ENCODE results near the gene RPN1.
"Not testable (repeated sequence)": the region's sequence is repeated elsewhere in the genome, so short reads cannot be mapped to it uniquely, and the experiment has no call there.

Gene RPN1

GRCh38 chr3:128590948-128591347 is 59.7 kb downstream of the RPN1 start:
- H3K9me3 ChIP-seq (ENCODE audit: control extremely low read depth in 1 of 5, control insufficient read depth in 4 of 5, insufficient read depth in 2 of 5, low read depth in 1 of 5, low read length in 4 of 5) = peaks cover 0 to 4% (median 0%) of the 10 kb centered on the region in 5 experiments
- H3K27ac ChIP-seq (ENCODE audit: insufficient read depth in 1 of 2, low read depth in 1 of 2, low read length in 2 of 2, poor library complexity in 1 of 2, severe bottlenecking in 2 of 2) = peak overlapping the region in 1 of 2 experiments; percentile 11
- POLR2A ChIA-PET = no interaction called here
- DNase-seq = no peak
- CTCF ChIA-PET = interaction anchor here (14.3 kb wide), 1 partner anchor 11 kb away, joined by 271 read pairs; no protein-coding TSS in a partner anchor
- H3K4me3 ChIP-seq (ENCODE audit: control insufficient read depth in 1 of 7, extremely low read depth in 1 of 7, insufficient read depth in 4 of 7, low read depth in 2 of 7, low read length in 6 of 7) = no peak overlapping the region
- H3K27me3 ChIP-seq (replicated peaks in 2 of 5; ENCODE audit: control insufficient read depth in 4 of 5, insufficient read depth in 5 of 5, low read length in 4 of 5) = no peaks in the 10 kb centered on the region
- H3K4me1 ChIP-seq (ENCODE audit: control extremely low read depth in 1 of 4, control insufficient read depth in 4 of 4, insufficient read depth in 4 of 4, low read length in 3 of 4) = peaks cover 17 to 67% (median 59%) of the 10 kb centered on the region in 4 experiments
- no peaks in the 10 kb centered on the region for H3K36me3 ChIP-seq (ENCODE audit: control insufficient read depth in 4 of 4, insufficient read depth in 4 of 4, low read length in 3 of 4)
- WGBS (ENCODE audit: insufficient coverage) = 96% methylated on average over 8 of the region's 8 CpGs

- CTCF ChIA-PET = interaction anchor here (1.3 to 14.3 kb wide), 3 partner anchors 12 to 91 kb away, joined by 3 to 271 read pairs (median 8); no protein-coding TSS in a partner anchor
- H3K27me3 ChIP-seq (replicated peaks in 2 of 5; ENCODE audit: control insufficient read depth in 4 of 5, insufficient read depth in 5 of 5, low read length in 4 of 5); POLR2A ChIA-PET; H3K4me3 ChIP-seq (ENCODE audit: control insufficient read depth in 1 of 7, extremely low read depth in 1 of 7, insufficient read depth in 4 of 7, low read depth in 2 of 7, low read length in 6 of 7); H3K27ac ChIP-seq (ENCODE audit: insufficient read depth in 1 of 2, low read depth in 1 of 2, low read length in 2 of 2, poor library complexity in 1 of 2, severe bottlenecking in 2 of 2); DNase-seq; H3K36me3 ChIP-seq (ENCODE audit: control insufficient read depth in 4 of 4, insufficient read depth in 4 of 4, low read length in 3 of 4); H3K9me3 ChIP-seq (ENCODE audit: control extremely low read depth in 1 of 5, control insufficient read depth in 4 of 5, insufficient read depth in 2 of 5, low read depth in 1 of 5, low read length in 4 of 5): not testable (repeated sequence)
- no CpG with 5 or more reads among the region's 1 CpG for WGBS (ENCODE audit: insufficient coverage)
- H3K4me1 ChIP-seq (ENCODE audit: control extremely low read depth in 1 of 4, control insufficient read depth in 4 of 4, insufficient read depth in 4 of 4, low read length in 3 of 4) = peaks cover 16 to 70% (median 54%) of the 10 kb centered on the region in 4 experiments
Observed at GRCh38 chr3:128589985-128590384, 60.6 kb downstream of the RPN1 start.

- no peaks in the 10 kb centered on the region for H3K27me3 ChIP-seq (replicated peaks in 2 of 5; ENCODE audit: control insufficient read depth in 4 of 5, insufficient read depth in 5 of 5, low read length in 4 of 5)
Observed at GRCh38 chr3:128588147-128588546, 62.5 kb downstream of the RPN1 start.

GRCh38 chr3:128587391-128587790 is 63.2 kb downstream of the RPN1 start:
- no peaks in the 10 kb centered on the region for H3K36me3 ChIP-seq (ENCODE audit: control insufficient read depth in 4 of 4, insufficient read depth in 4 of 4, low read length in 3 of 4)
- no peak overlapping the region for H3K27ac ChIP-seq (ENCODE audit: insufficient read depth in 1 of 2, low read depth in 1 of 2, low read length in 2 of 2, poor library complexity in 1 of 2, severe bottlenecking in 2 of 2)
- H3K27me3 ChIP-seq (replicated peaks in 2 of 5; ENCODE audit: control insufficient read depth in 4 of 5, insufficient read depth in 5 of 5, low read length in 4 of 5) = no peaks in the 10 kb centered on the region
- peaks cover 6 to 55% (median 34%) of the 10 kb centered on the region in 4 experiments for H3K4me1 ChIP-seq (ENCODE audit: control extremely low read depth in 1 of 4, control insufficient read depth in 4 of 4, insufficient read depth in 4 of 4, low read length in 3 of 4)
- no peak for DNase-seq
- POLR2A ChIA-PET = interaction anchor here (0.7 kb wide), 1 partner anchor 91 kb away, joined by 3 read pairs; no protein-coding TSS in a partner anchor
- WGBS (ENCODE audit: insufficient coverage) = 100% methylated on average over 2 of the region's 3 CpGs
- peaks cover 0 to 4% (median 0%) of the 10 kb centered on the region in 5 experiments for H3K9me3 ChIP-seq (ENCODE audit: control extremely low read depth in 1 of 5, control insufficient read depth in 4 of 5, insufficient read depth in 2 of 5, low read depth in 1 of 5, low read length in 4 of 5)
- CTCF ChIA-PET = interaction anchor here (0.7 to 14.3 kb wide), 6 partner anchors 14 to 159 kb away, joined by 3 to 271 read pairs (median 5); no protein-coding TSS in a partner anchor
- no peak overlapping the region for H3K4me3 ChIP-seq (ENCODE audit: control insufficient read depth in 1 of 7, extremely low read depth in 1 of 7, insufficient read depth in 4 of 7, low read depth in 2 of 7, low read length in 6 of 7)

More at GRCh38 chr3:128588147-128588546, 62.5 kb downstream of the RPN1 start:
- peak; percentile 29 to 78 (median 71) for DNase-seq
- Histone ChIP-seq H3K4me1 (ENCODE audit: control extremely low read depth in 1 of 4, control insufficient read depth in 4 of 4, insufficient read depth in 4 of 4, low read length in 3 of 4) (peaks cover 10 to 62% (median 41%) of the 10 kb centered on the region in 4 experiments), H3K4me3 (ENCODE audit: control insufficient read depth in 1 of 7, extremely low read depth in 1 of 7, insufficient read depth in 4 of 7, low read depth in 2 of 7, low read length in 6 of 7) (no peak overlapping the region), H3K9me3 (ENCODE audit: control extremely low read depth in 1 of 5, control insufficient read depth in 4 of 5, insufficient read depth in 2 of 5, low read depth in 1 of 5, low read length in 4 of 5) (peaks cover 0 to 4% (median 0%) of the 10 kb centered on the region in 5 experiments), H3K27ac (ENCODE audit: insufficient read depth in 1 of 2, low read depth in 1 of 2, low read length in 2 of 2, poor library complexity in 1 of 2, severe bottlenecking in 2 of 2) (no peak overlapping the region), H3K36me3 (ENCODE audit: control insufficient read depth in 4 of 4, insufficient read depth in 4 of 4, low read length in 3 of 4) (no peaks in the 10 kb centered on the region)
- 11% methylated on average over 10 of the region's 10 CpGs for WGBS (ENCODE audit: insufficient coverage)
- POLR2A ChIA-PET = interaction anchor here (0.6 to 1.0 kb wide), 3 partner anchors 16 to 96 kb away, joined by 3 to 5 read pairs (median 3); no protein-coding TSS in a partner anchor
- CTCF ChIA-PET = interaction anchor here (0.7 to 14.3 kb wide), 10 partner anchors 8 to 363 kb away, joined by 3 to 271 read pairs (median 4); no protein-coding TSS in a partner anchor

GRCh38 chr3:128586932-128587331 is 63.7 kb downstream of the RPN1 start:
- WGBS (ENCODE audit: insufficient coverage) = 98% methylated on average over 7 of the region's 8 CpGs
- POLR2A ChIA-PET = not testable (repeated sequence)

GRCh38 chr3:128586391-128586790 is 64.2 kb downstream of the RPN1 start:
- H3K9me3 ChIP-seq (ENCODE audit: control extremely low read depth in 1 of 5, control insufficient read depth in 4 of 5, insufficient read depth in 2 of 5, low read depth in 1 of 5, low read length in 4 of 5); H3K36me3 ChIP-seq (ENCODE audit: control insufficient read depth in 4 of 4, insufficient read depth in 4 of 4, low read length in 3 of 4); H3K27me3 ChIP-seq (replicated peaks in 2 of 5; ENCODE audit: control insufficient read depth in 4 of 5, insufficient read depth in 5 of 5, low read length in 4 of 5); POLR2A ChIA-PET; H3K4me3 ChIP-seq (ENCODE audit: control insufficient read depth in 1 of 7, extremely low read depth in 1 of 7, insufficient read depth in 4 of 7, low read depth in 2 of 7, low read length in 6 of 7); H3K27ac ChIP-seq (ENCODE audit: insufficient read depth in 1 of 2, low read depth in 1 of 2, low read length in 2 of 2, poor library complexity in 1 of 2, severe bottlenecking in 2 of 2); DNase-seq: not testable (repeated sequence)
- peaks cover 0 to 45% (median 25%) of the 10 kb centered on the region in 4 experiments for H3K4me1 ChIP-seq (ENCODE audit: control extremely low read depth in 1 of 4, control insufficient read depth in 4 of 4, insufficient read depth in 4 of 4, low read length in 3 of 4)
- 91% methylated on average over 6 of the region's 9 CpGs for WGBS (ENCODE audit: insufficient coverage)
- CTCF ChIA-PET = interaction anchor here (0.8 to 14.3 kb wide), 3 partner anchors 15 to 158 kb away, joined by 4 to 271 read pairs (median 4); no protein-coding TSS in a partner anchor

More at GRCh38 chr3:128586932-128587331, 63.7 kb downstream of the RPN1 start:
- H3K36me3 ChIP-seq (ENCODE audit: control insufficient read depth in 4 of 4, insufficient read depth in 4 of 4, low read length in 3 of 4); DNase-seq; H3K27ac ChIP-seq (ENCODE audit: insufficient read depth in 1 of 2, low read depth in 1 of 2, low read length in 2 of 2, poor library complexity in 1 of 2, severe bottlenecking in 2 of 2); H3K9me3 ChIP-seq (ENCODE audit: control extremely low read depth in 1 of 5, control insufficient read depth in 4 of 5, insufficient read depth in 2 of 5, low read depth in 1 of 5, low read length in 4 of 5); H3K27me3 ChIP-seq (replicated peaks in 2 of 5; ENCODE audit: control insufficient read depth in 4 of 5, insufficient read depth in 5 of 5, low read length in 4 of 5); H3K4me3 ChIP-seq (ENCODE audit: control insufficient read depth in 1 of 7, extremely low read depth in 1 of 7, insufficient read depth in 4 of 7, low read depth in 2 of 7, low read length in 6 of 7): not testable (repeated sequence)
- CTCF ChIA-PET = interaction anchor here (0.8 to 14.3 kb wide), 3 partner anchors 15 to 159 kb away, joined by 4 to 271 read pairs (median 4); no protein-coding TSS in a partner anchor
- peaks cover 5 to 50% (median 30%) of the 10 kb centered on the region in 4 experiments for H3K4me1 ChIP-seq (ENCODE audit: control extremely low read depth in 1 of 4, control insufficient read depth in 4 of 4, insufficient read depth in 4 of 4, low read length in 3 of 4)

GRCh38 chr3:128585974-128586373 is 64.6 kb downstream of the RPN1 start:
- H3K4me1 ChIP-seq (ENCODE audit: control extremely low read depth in 1 of 4, control insufficient read depth in 4 of 4, insufficient read depth in 4 of 4, low read length in 3 of 4) = peaks cover 0 to 41% (median 22%) of the 10 kb centered on the region in 4 experiments
- POLR2A ChIA-PET = no interaction called here
- CTCF ChIA-PET = interaction anchor here (0.8 to 14.3 kb wide), 12 partner anchors 12 to 160 kb away, joined by 3 to 271 read pairs (median 18); partner anchors contain the start of gene GATA2
- H3K4me3 ChIP-seq (ENCODE audit: control insufficient read depth in 1 of 7, extremely low read depth in 1 of 7, insufficient read depth in 4 of 7, low read depth in 2 of 7, low read length in 6 of 7) = no peak overlapping the region
- H3K27me3 ChIP-seq (replicated peaks in 2 of 5; ENCODE audit: control insufficient read depth in 4 of 5, insufficient read depth in 5 of 5, low read length in 4 of 5) = no peaks in the 10 kb centered on the region
- H3K36me3 ChIP-seq (ENCODE audit: control insufficient read depth in 4 of 4, insufficient read depth in 4 of 4, low read length in 3 of 4) = no peaks in the 10 kb centered on the region
- no peak overlapping the region for H3K27ac ChIP-seq (ENCODE audit: insufficient read depth in 1 of 2, low read depth in 1 of 2, low read length in 2 of 2, poor library complexity in 1 of 2, severe bottlenecking in 2 of 2)
- peaks cover 0 to 4% (median 0%) of the 10 kb centered on the region in 5 experiments for H3K9me3 ChIP-seq (ENCODE audit: control extremely low read depth in 1 of 5, control insufficient read depth in 4 of 5, insufficient read depth in 2 of 5, low read depth in 1 of 5, low read length in 4 of 5)
- 97% methylated on average over 9 of the region's 11 CpGs for WGBS (ENCODE audit: insufficient coverage)
- DNase-seq = no peak

All from common myeloid progenitor, CD34-positive (primary cell).